ENCODE measurements around the gene STEAP4.

GRCh38 chr7:88337572-88337971, 30.9 kb upstream of the STEAP4 start:
- TF ChIP-seq POLR2AphosphoS5 (IDR thresholded peaks at IDR 0.05; ENCODE audit: low read depth, low read length) (no peak), TAF1 (IDR thresholded peaks at IDR 0.05; ENCODE audit: borderline replicate concordance, insufficient read depth, low read length) (no peak)

Data from PFSK-1 (cell line).